SW 1271 (cell line): ENCODE data around the gene MAP4.
"Not testable (repeated sequence)": the region's sequence is repeated elsewhere in the genome, so short reads cannot be mapped to it uniquely, and the experiment has no call there.

Experiments used
- DNase-seq, 2 experiments: peaks; one replicate each; lab custom pipeline; 2025; lab: John Stamatoyannopoulos, UW

MAP4 gene

GRCh38 chr3:48016301-48016973 lies at the start of gene MAP4:
TSS of gene MAP4 (minus strand) at chr3:48016416. CDS start at chr3:47998860, 17,556 bp downstream.
- DNase-seq = no peak

GRCh38 chr3:48065035-48065434 lies 48.8 kb upstream of the MAP4 start:
- no peak for DNase-seq

GRCh38 chr3:48064292-48064829 lies 48.1 kb upstream of the MAP4 start:
- DNase-seq = no peak

- DNase-seq = not testable (repeated sequence)
Observed at GRCh38 chr3:48061586-48061985, 45.4 kb upstream of the MAP4 start.

GRCh38 chr3:48058091-48058490 lies 41.9 kb upstream of the MAP4 start:
- no peak for DNase-seq

GRCh38 chr3:48057521-48057920 lies 41.3 kb upstream of the MAP4 start:
- no peak for DNase-seq

- no peak for DNase-seq
Observed at GRCh38 chr3:48047841-48048464, 31.7 kb upstream of the MAP4 start.

- DNase-seq = peak in 1 of 2 experiments; percentile 13
Observed at GRCh38 chr3:48042071-48042760, 26.0 kb upstream of the MAP4 start.

- peak; percentile 33 to 85 for DNase-seq
Observed at GRCh38 chr3:48039487-48040190, 23.4 kb upstream of the MAP4 start.

GRCh38 chr3:48038971-48039481 lies 22.8 kb upstream of the MAP4 start:
- peak in 1 of 2 experiments; percentile 30 for DNase-seq

GRCh38 chr3:48034000-48034516 lies 17.8 kb upstream of the MAP4 start:
- DNase-seq = peak in 1 of 2 experiments; percentile 21

GRCh38 chr3:48030188-48030587 lies 14.0 kb upstream of the MAP4 start:
- DNase-seq = no peak

GRCh38 chr3:48026951-48027908 lies 11.0 kb upstream of the MAP4 start:
- DNase-seq = no peak

GRCh38 chr3:48026098-48026497 lies 9.9 kb upstream of the MAP4 start:
- no peak for DNase-seq

- no peak for DNase-seq
Observed at GRCh38 chr3:48024401-48024800, 8.2 kb upstream of the MAP4 start.

GRCh38 chr3:48023377-48023776 lies 7.2 kb upstream of the MAP4 start:
- DNase-seq = no peak

- DNase-seq = no peak
Observed at GRCh38 chr3:48022178-48022577, 6.0 kb upstream of the MAP4 start.

- DNase-seq = no peak
Observed at GRCh38 chr3:48018841-48019240, 2.6 kb upstream of the MAP4 start.

GRCh38 chr3:48015431-48016180 lies 610 bp downstream of the MAP4 start:
- no peak for DNase-seq

- DNase-seq = no peak
Observed at GRCh38 chr3:48014358-48014757, 1.9 kb downstream of the MAP4 start.
